ENCODE results near the gene AXDND1.

The AXDND1 gene

GRCh38 chr1:179599623-179600249 lies 234.0 kb downstream of the AXDND1 start:
- Histone ChIP-seq H3K79me2 (ENCODE audit: low read length) (no peaks in the 10 kb centered on the region), H3K27ac (ENCODE audit: low read length) (no peak overlapping the region), H3K4me2 (ENCODE audit: low read depth, low read length) (no peak overlapping the region), H3K4me3 (ENCODE audit: low read length) (no peak overlapping the region), H2AFZ (ENCODE audit: low read length) (no peak overlapping the region), H3K27me3 (replicated peaks; ENCODE audit: insufficient read depth, low read length) (no peaks in the 10 kb centered on the region; the same call in 1 of the 2 replicates), H3K9me2 (replicated peaks; ENCODE audit: insufficient read depth, low read length) (no peaks in the 10 kb centered on the region), H3F3A (ENCODE audit: insufficient read depth, low read length) (no peaks in the 10 kb centered on the region), H3K9me3 (replicated peaks; ENCODE audit: insufficient read depth, low read length) (no peaks in the 10 kb centered on the region), H3K4me1 (ENCODE audit: low read length) (no peaks in the 10 kb centered on the region), H3K36me3 (replicated peaks; ENCODE audit: insufficient read depth, low read length) (no peaks in the 10 kb centered on the region), H4K20me1 (ENCODE audit: insufficient read depth, low read length) (no peaks in the 10 kb centered on the region), H3K9ac (ENCODE audit: low read length) (no peak overlapping the region)
- TF ChIP-seq EZH2phosphoT487 (IDR thresholded peaks at IDR 0.05; ENCODE audit: low read length) (no peak), CTCF (IDR thresholded peaks at IDR 0.05; ENCODE audit: low read length) (peak; percentile 67)
- DNase-seq: peak; percentile 74

GRCh38 chr1:179601093-179601492 lies 235.3 kb downstream of the AXDND1 start:
- Histone ChIP-seq H3F3A (ENCODE audit: insufficient read depth, low read length) (no peaks in the 10 kb centered on the region), H4K20me1 (ENCODE audit: insufficient read depth, low read length) (no peaks in the 10 kb centered on the region), H3K4me3 (ENCODE audit: low read length) (no peak overlapping the region), H3K4me2 (ENCODE audit: low read depth, low read length) (no peak overlapping the region), H3K4me1 (ENCODE audit: low read length) (no peaks in the 10 kb centered on the region), H3K9me2 (replicated peaks; ENCODE audit: insufficient read depth, low read length) (no peaks in the 10 kb centered on the region), H3K9me3 (replicated peaks; ENCODE audit: insufficient read depth, low read length) (no peaks in the 10 kb centered on the region), H3K36me3 (replicated peaks; ENCODE audit: insufficient read depth, low read length) (no peaks in the 10 kb centered on the region), H3K9ac (ENCODE audit: low read length) (no peak overlapping the region), H3K27ac (ENCODE audit: low read length) (no peak overlapping the region), H3K79me2 (ENCODE audit: low read length) (no peaks in the 10 kb centered on the region), H3K27me3 (replicated peaks; ENCODE audit: insufficient read depth, low read length) (no peaks in the 10 kb centered on the region; the same call in 1 of the 2 replicates), H2AFZ (ENCODE audit: low read length) (no peak overlapping the region)
- TF ChIP-seq EZH2phosphoT487 (IDR thresholded peaks at IDR 0.05; ENCODE audit: low read length) (no peak), EZH2 (optimal IDR thresholded peaks at IDR 0.05; ENCODE audit: low read depth, low read length) (no peak), CTCF (IDR thresholded peaks at IDR 0.05; ENCODE audit: low read length) (no peak)
- DNase-seq: no peak

All from MM.1S (cell line).